Naive thymus-derived CD4-positive, alpha-beta T cell (primary cell): Measurements from ENCODE around the gene HDHD3. TPM values are rescaled to one million over a fixed set of nuclear protein-coding genes. Genes with fewer than 3 reads are reported as not detected.

ENCODE experiments used
- ATAC-seq: fragments of 150-1000 bp; cut with Tn5 transposase; 2 replicates; pipeline ENCODE4 v1.10.0; 2021; ENCODE audit warnings: mild to moderate bottlenecking, moderate library complexity
- CTCF ChIA-PET: fragments of 350-600 bp; sonication (Branson Sonifier 250); formaldehyde crosslinking; loops from one replicate; lab custom pipeline; 2021; ENCODE audit warnings: antibody characterized with exemption; lab: Charles Lee
- POLR2A ChIA-PET: fragments of 350-600 bp; sonication (Branson Sonifier 250); formaldehyde crosslinking; loops from one replicate; lab custom pipeline; 2021; ENCODE audit warnings: antibody characterized with exemption, inconsistent platforms; lab: Charles Lee
- DNase-seq, 9 donors: peaks; one replicate each; pipeline versions ENCODE4 v3.0.0 to v3.0.0-alpha.2; 2020 to 2022; ENCODE audit warnings: mixed read lengths in 1 of 9
- H3K27ac ChIP-seq: one replicate; pipeline ENCODE4 v1.7.0; 2013; ENCODE audit warnings: mild to moderate bottlenecking, low read depth, low read length, moderate library complexity
- H3K27me3 ChIP-seq, 2 donors: one replicate each; pipeline ENCODE4 v1.7.0; 2013; ENCODE audit warnings: low read length in 2 of 2, mild to moderate bottlenecking in 2 of 2, moderate library complexity in 2 of 2; ENCODE audit not compliant: control insufficient read depth in 2 of 2, insufficient read depth in 2 of 2
- H3K36me3 ChIP-seq, 3 experiments: 1 replicate in 2 of 3; 2 replicates in 1 of 3; pipeline ENCODE4 v1.7.0; 2013; ENCODE audit warnings: low read length in 3 of 3, mild to moderate bottlenecking in 3 of 3, moderate library complexity in 1 of 3; ENCODE audit not compliant: insufficient read depth in 3 of 3, control insufficient read depth in 2 of 3
- H3K4me1 ChIP-seq, 2 donors: one replicate each; pipeline ENCODE4 v1.7.0; 2013; ENCODE audit warnings: low read length in 2 of 2, mild to moderate bottlenecking in 2 of 2, moderate library complexity in 1 of 2; ENCODE audit not compliant: control insufficient read depth in 2 of 2, insufficient read depth in 2 of 2
- H3K4me3 ChIP-seq: 2 replicates; pipeline ENCODE4 v1.7.0; 2013; ENCODE audit warnings: mild to moderate bottlenecking, low read length
- H3K9me3 ChIP-seq, 3 experiments: 1 replicate in 2 of 3; 2 replicates in 1 of 3; pipeline ENCODE4 v1.7.0; 2013; ENCODE audit warnings: low read length in 3 of 3; ENCODE audit not compliant: control insufficient read depth in 2 of 3
- H3K27ac Mint-ChIP-seq, 9 donors: one replicate each; pipeline ENCODE4 v1.8.0; 2020 to 2022; ENCODE audit warnings: mixed read lengths in 9 of 9, mild to moderate bottlenecking in 8 of 9, moderate library complexity in 5 of 9, inconsistent platforms in 2 of 9
- H3K27me3 Mint-ChIP-seq, 5 donors: one replicate each; pipeline ENCODE4 v1.8.0; 2021 to 2022; ENCODE audit warnings: mixed read lengths in 5 of 5, mild to moderate bottlenecking in 1 of 5
- H3K36me3 Mint-ChIP-seq, 5 donors: one replicate each; pipeline ENCODE4 v1.8.0; 2020 to 2022; ENCODE audit warnings: mixed read lengths in 5 of 5, mild to moderate bottlenecking in 3 of 5, inconsistent platforms in 1 of 5
- H3K4me1 Mint-ChIP-seq, 7 donors: one replicate each; pipeline ENCODE4 v1.8.0; 2020 to 2022; ENCODE audit warnings: mixed read lengths in 7 of 7, mild to moderate bottlenecking in 3 of 7, inconsistent platforms in 1 of 7
- H3K4me3 Mint-ChIP-seq, 10 donors: one replicate each; pipeline ENCODE4 v1.8.0; 2020 to 2022; ENCODE audit warnings: mild to moderate bottlenecking in 10 of 10, mixed read lengths in 10 of 10, moderate library complexity in 6 of 10, inconsistent platforms in 2 of 10
- H3K9me3 Mint-ChIP-seq, 11 donors: one replicate each; pipeline ENCODE4 v1.8.0; 2020 to 2022; ENCODE audit warnings: mixed read lengths in 11 of 11, mild to moderate bottlenecking in 4 of 11, inconsistent platforms in 1 of 11, moderate library complexity in 1 of 11
- intact Hi-C, 2 donors: fragments of 100-400 bp; cut with micrococcal nuclease; formaldehyde crosslinking; loops; one replicate each; pipeline ENCODE4 v1.15.1; 2023
- polyA plus RNA-seq, 2 donors: library from polyadenylated mRNA; unstranded; fragments of 300-500 nt; fragmentation: Illumina TruSeq; gene quantifications; one replicate each; pipeline ENCODE4 v1.2.3, GENCODE V29; 2021
- total RNA-seq, 6 experiments: library from RNA in 5 of 6; stranded (reverse) in 5 of 6; gene quantifications; 1 replicate in 5 of 6; 2 replicates in 1 of 6; pipeline ENCODE4 v1.2.3 and lab custom pipeline; 2021 to 2026

The HDHD3 gene
- total RNA-seq (10 to 100 TPM; 11.3 to 32.2 (median 20.5) TPM), polyA plus RNA-seq (10 to 100 TPM; 47.1 to 52.8 TPM), total RNA-seq (lab: John Stamatoyannopoulos, UW) (18.7 reads per million, percentile 49 among the genes with 10 or more reads in this experiment)

GRCh38 chr9:113376634-113377567, at the start of gene HDHD3:
Gene HDHD3 (minus strand): TSS chr9:113376986. CDS start chr9:113374354, 2,632 bp downstream.
- ChIA-PET CTCF (no interaction called here), POLR2A (interaction anchor here (0.6 to 1.4 kb wide), 9 partner anchors 10 to 1551 kb away, joined by 3 to 13 read pairs (median 4); partner anchors contain the start of genes ALAD, C9orf43, POLE3 and WDR31)
- Mint-ChIP-seq H3K36me3 (peaks cover 0 to 10% (median 3%) of the 10 kb centered on the region in 5 donors), H3K4me3 (peak within 1 kb of the TSS; percentile 82 to 98 (median 90)), H3K27me3 (peaks cover 0 to 3% (median 0%) of the 10 kb centered on the region in 5 donors), H3K27ac (peak within 1 kb of the TSS; percentile 68 to 97 (median 85)), H3K4me1 (peaks cover 14 to 17% (median 16%) of the 10 kb centered on the region in 7 donors), H3K9me3 (no peaks in the 10 kb centered on the region)
- peaks cover 0 to 26% (median 0%) of the 10 kb centered on the region in 3 experiments for H3K36me3 ChIP-seq
- peak within 1 kb of the TSS; percentile 94 for H3K27ac ChIP-seq
- H3K27me3 ChIP-seq = no peaks in the 10 kb centered on the region
- DNase-seq = peak; percentile 70 to 84 (median 81)
- peaks cover 0 to 7% of the 10 kb centered on the region in 2 donors for H3K4me1 ChIP-seq
- intact Hi-C loops = loop anchor here (1.0 to 5.0 kb wide), 12 partner anchors 24 to 1210 kb away; partner anchors contain the start of genes ALAD (in 2 of the 2), C9orf43 (in 2 of the 2), CDC26 (in 2 of the 2) and POLE3 (in 2 of the 2)
- ATAC-seq = peak; percentile 96
- H3K4me3 ChIP-seq = peak within 1 kb of the TSS; percentile 81
- H3K9me3 ChIP-seq = no peaks in the 10 kb centered on the region

- Mint-ChIP-seq H3K4me3 (no peak overlapping the region), H3K36me3 (no peaks in the 10 kb centered on the region), H3K27ac (no peak overlapping the region), H3K9me3 (no peaks in the 10 kb centered on the region), H3K4me1 (peaks cover 0 to 5% (median 0%) of the 10 kb centered on the region in 7 donors), H3K27me3 (peaks cover 0 to 29% (median 6%) of the 10 kb centered on the region in 5 donors)
- no peaks in the 10 kb centered on the region for H3K9me3 ChIP-seq
- CTCF ChIA-PET = no interaction called here
- no peak overlapping the region for H3K4me3 ChIP-seq
- ATAC-seq (no peak), DNase-seq (no peak)
- intact Hi-C loops = no loop called here
- no peaks in the 10 kb centered on the region for H3K4me1 ChIP-seq
- H3K36me3 ChIP-seq = no peaks in the 10 kb centered on the region
- POLR2A ChIA-PET = interaction anchor here (0.7 to 1.0 kb wide), 2 partner anchors 8 to 1331 kb away, joined by 3 read pairs; no protein-coding TSS in a partner anchor
- H3K27ac ChIP-seq = no peak overlapping the region
- no peaks in the 10 kb centered on the region for H3K27me3 ChIP-seq
Measured at GRCh38 chr9:113425072-113425471, 48.3 kb upstream of the HDHD3 start.

GRCh38 chr9:113421726-113422125, 44.9 kb upstream of the HDHD3 start:
- ChIA-PET CTCF (no interaction called here), POLR2A (no interaction called here)
- Histone ChIP-seq H3K4me3 (no peak overlapping the region), H3K27me3 (no peaks in the 10 kb centered on the region), H3K9me3 (no peaks in the 10 kb centered on the region), H3K4me1 (no peaks in the 10 kb centered on the region), H3K27ac (no peak overlapping the region), H3K36me3 (no peaks in the 10 kb centered on the region)
- H3K4me3 Mint-ChIP-seq = no peak overlapping the region
- ATAC-seq = no peak
- peaks cover 0 to 29% (median 6%) of the 10 kb centered on the region in 5 donors for H3K27me3 Mint-ChIP-seq
- intact Hi-C loops = no loop called here
- H3K9me3 Mint-ChIP-seq = no peaks in the 10 kb centered on the region
- no peak for DNase-seq
- peaks cover 0 to 5% (median 0%) of the 10 kb centered on the region in 7 donors for H3K4me1 Mint-ChIP-seq
- H3K27ac Mint-ChIP-seq = no peak overlapping the region
- no peaks in the 10 kb centered on the region for H3K36me3 Mint-ChIP-seq

GRCh38 chr9:113417370-113417769, 40.6 kb upstream of the HDHD3 start:
- H3K27me3 ChIP-seq = no peaks in the 10 kb centered on the region
- Mint-ChIP-seq H3K27ac (no peak overlapping the region), H3K36me3 (no peaks in the 10 kb centered on the region), H3K27me3 (peaks cover 0 to 5% (median 0%) of the 10 kb centered on the region in 5 donors), H3K4me1 (no peaks in the 10 kb centered on the region), H3K9me3 (no peaks in the 10 kb centered on the region), H3K4me3 (no peak overlapping the region)
- intact Hi-C loops = loop anchor here in 1 of 2 donors (10.0 kb wide), 1 partner anchor 967 kb away; the partner anchor contains the start of gene AKNA
- POLR2A ChIA-PET = interaction anchor here (0.9 kb wide), 1 partner anchor 8 kb away, joined by 3 read pairs; no protein-coding TSS in a partner anchor
- H3K4me3 ChIP-seq = no peak overlapping the region
- H3K4me1 ChIP-seq = no peaks in the 10 kb centered on the region
- H3K36me3 ChIP-seq = no peaks in the 10 kb centered on the region
- no peak overlapping the region for H3K27ac ChIP-seq
- DNase-seq (no peak), ATAC-seq (no peak)
- H3K9me3 ChIP-seq = no peaks in the 10 kb centered on the region
- CTCF ChIA-PET = no interaction called here

- H3K27ac ChIP-seq = no peak overlapping the region
- DNase-seq (no peak), ATAC-seq (peak; percentile 58)
- H3K9me3 ChIP-seq = no peaks in the 10 kb centered on the region
- H3K27me3 ChIP-seq = no peaks in the 10 kb centered on the region
- ChIA-PET CTCF (no interaction called here), POLR2A (interaction anchor here (0.9 kb wide), 1 partner anchor 9 kb away, joined by 3 read pairs; no protein-coding TSS in a partner anchor)
- Mint-ChIP-seq H3K27me3 (peaks cover 0 to 3% (median 0%) of the 10 kb centered on the region in 5 donors), H3K9me3 (no peaks in the 10 kb centered on the region), H3K36me3 (no peaks in the 10 kb centered on the region), H3K4me1 (no peaks in the 10 kb centered on the region), H3K27ac (no peak overlapping the region), H3K4me3 (no peak overlapping the region)
- H3K36me3 ChIP-seq = no peaks in the 10 kb centered on the region
- H3K4me3 ChIP-seq = no peak overlapping the region
- intact Hi-C loops = loop anchor here in 1 of 2 donors (10.0 kb wide), 1 partner anchor 969 kb away; the partner anchor contains the start of gene AKNA
- H3K4me1 ChIP-seq = peaks cover 0 to 4% of the 10 kb centered on the region in 2 donors
Measured at GRCh38 chr9:113416149-113416721, 39.4 kb upstream of the HDHD3 start.
